ENCODE results near the gene PRG3.

DNA sequence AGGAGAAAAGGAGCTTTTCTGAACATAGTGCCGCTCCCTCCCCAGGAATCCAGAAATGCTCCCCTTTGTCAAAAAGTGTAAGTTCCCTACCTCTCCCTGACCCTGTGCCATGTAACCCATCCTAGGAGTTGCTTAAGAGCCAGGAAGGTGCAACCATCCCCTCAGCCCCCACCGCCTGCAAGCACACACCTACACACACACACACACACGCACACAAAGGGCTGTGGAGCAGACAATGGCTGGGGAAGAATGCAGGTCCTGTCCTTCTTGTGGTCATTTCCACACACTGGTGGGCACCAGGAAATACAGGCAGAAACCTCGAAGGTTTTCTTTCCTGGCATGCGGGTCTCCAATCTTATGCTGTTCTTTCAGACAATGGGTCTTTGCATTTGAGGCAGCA, 41.6 kb downstream of the PRG3 start:
- TF ChIP-seq SP5 (CRISPR knock-in tag; IDR thresholded peaks at IDR 0.05; ENCODE audit: borderline replicate concordance, low read depth) = no peak
- no peak for TF ChIP-seq TP53 (CRISPR knock-in tag; conservative IDR thresholded peaks at IDR 0.05)
- TF ChIP-seq, protein P1, sequence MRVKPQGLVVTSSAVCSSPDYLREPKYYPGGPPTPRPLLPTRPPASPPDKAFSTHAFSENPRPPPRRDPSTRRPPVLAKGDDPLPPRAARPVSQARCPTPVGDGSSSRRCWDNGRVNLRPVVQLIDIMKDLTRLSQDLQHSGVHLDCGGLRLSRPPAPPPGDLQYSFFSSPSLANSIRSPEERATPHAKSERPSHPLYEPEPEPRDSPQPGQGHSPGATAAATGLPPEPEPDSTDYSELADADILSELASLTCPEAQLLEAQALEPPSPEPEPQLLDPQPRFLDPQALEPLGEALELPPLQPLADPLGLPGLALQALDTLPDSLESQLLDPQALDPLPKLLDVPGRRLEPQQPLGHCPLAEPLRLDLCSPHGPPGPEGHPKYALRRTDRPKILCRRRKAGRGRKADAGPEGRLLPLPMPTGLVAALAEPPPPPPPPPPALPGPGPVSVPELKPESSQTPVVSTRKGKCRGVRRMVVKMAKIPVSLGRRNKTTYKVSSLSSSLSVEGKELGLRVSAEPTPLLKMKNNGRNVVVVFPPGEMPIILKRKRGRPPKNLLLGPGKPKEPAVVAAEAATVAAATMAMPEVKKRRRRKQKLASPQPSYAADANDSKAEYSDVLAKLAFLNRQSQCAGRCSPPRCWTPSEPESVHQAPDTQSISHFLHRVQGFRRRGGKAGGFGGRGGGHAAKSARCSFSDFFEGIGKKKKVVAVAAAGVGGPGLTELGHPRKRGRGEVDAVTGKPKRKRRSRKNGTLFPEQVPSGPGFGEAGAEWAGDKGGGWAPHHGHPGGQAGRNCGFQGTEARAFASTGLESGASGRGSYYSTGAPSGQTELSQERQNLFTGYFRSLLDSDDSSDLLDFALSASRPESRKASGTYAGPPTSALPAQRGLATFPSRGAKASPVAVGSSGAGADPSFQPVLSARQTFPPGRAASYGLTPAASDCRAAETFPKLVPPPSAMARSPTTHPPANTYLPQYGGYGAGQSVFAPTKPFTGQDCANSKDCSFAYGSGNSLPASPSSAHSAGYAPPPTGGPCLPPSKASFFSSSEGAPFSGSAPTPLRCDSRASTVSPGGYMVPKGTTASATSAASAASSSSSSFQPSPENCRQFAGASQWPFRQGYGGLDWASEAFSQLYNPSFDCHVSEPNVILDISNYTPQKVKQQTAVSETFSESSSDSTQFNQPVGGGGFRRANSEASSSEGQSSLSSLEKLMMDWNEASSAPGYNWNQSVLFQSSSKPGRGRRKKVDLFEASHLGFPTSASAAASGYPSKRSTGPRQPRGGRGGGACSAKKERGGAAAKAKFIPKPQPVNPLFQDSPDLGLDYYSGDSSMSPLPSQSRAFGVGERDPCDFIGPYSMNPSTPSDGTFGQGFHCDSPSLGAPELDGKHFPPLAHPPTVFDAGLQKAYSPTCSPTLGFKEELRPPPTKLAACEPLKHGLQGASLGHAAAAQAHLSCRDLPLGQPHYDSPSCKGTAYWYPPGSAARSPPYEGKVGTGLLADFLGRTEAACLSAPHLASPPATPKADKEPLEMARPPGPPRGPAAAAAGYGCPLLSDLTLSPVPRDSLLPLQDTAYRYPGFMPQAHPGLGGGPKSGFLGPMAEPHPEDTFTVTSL (CRISPR knock-in tag; IDR thresholded peaks at IDR 0.05; ENCODE audit: borderline replicate concordance) = no peak
- TF ChIP-seq ELF4 (CRISPR knock-in tag; IDR thresholded peaks at IDR 0.05; ENCODE audit: borderline replicate concordance) = no peak
- no peak for TF ChIP-seq POLR2A (IDR thresholded peaks at IDR 0.05; ENCODE audit: insufficient read depth in 1 of 2, low read depth in 2 of 2, low read length in 2 of 2)
- no peak for TF ChIP-seq ZNF124 (CRISPR knock-in tag; IDR thresholded peaks at IDR 0.05)
- TF ChIP-seq, protein P2, sequence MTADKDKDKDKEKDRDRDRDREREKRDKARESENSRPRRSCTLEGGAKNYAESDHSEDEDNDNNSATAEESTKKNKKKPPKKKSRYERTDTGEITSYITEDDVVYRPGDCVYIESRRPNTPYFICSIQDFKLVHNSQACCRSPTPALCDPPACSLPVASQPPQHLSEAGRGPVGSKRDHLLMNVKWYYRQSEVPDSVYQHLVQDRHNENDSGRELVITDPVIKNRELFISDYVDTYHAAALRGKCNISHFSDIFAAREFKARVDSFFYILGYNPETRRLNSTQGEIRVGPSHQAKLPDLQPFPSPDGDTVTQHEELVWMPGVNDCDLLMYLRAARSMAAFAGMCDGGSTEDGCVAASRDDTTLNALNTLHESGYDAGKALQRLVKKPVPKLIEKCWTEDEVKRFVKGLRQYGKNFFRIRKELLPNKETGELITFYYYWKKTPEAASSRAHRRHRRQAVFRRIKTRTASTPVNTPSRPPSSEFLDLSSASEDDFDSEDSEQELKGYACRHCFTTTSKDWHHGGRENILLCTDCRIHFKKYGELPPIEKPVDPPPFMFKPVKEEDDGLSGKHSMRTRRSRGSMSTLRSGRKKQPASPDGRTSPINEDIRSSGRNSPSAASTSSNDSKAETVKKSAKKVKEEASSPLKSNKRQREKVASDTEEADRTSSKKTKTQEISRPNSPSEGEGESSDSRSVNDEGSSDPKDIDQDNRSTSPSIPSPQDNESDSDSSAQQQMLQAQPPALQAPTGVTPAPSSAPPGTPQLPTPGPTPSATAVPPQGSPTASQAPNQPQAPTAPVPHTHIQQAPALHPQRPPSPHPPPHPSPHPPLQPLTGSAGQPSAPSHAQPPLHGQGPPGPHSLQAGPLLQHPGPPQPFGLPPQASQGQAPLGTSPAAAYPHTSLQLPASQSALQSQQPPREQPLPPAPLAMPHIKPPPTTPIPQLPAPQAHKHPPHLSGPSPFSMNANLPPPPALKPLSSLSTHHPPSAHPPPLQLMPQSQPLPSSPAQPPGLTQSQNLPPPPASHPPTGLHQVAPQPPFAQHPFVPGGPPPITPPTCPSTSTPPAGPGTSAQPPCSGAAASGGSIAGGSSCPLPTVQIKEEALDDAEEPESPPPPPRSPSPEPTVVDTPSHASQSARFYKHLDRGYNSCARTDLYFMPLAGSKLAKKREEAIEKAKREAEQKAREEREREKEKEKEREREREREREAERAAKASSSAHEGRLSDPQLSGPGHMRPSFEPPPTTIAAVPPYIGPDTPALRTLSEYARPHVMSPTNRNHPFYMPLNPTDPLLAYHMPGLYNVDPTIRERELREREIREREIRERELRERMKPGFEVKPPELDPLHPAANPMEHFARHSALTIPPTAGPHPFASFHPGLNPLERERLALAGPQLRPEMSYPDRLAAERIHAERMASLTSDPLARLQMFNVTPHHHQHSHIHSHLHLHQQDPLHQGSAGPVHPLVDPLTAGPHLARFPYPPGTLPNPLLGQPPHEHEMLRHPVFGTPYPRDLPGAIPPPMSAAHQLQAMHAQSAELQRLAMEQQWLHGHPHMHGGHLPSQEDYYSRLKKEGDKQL (CRISPR knock-in tag; IDR thresholded peaks at IDR 0.05; ENCODE audit: low read depth) = no peak
- TF ChIP-seq YY1 (IDR thresholded peaks at IDR 0.05; ENCODE audit: insufficient read depth, insufficient replicate concordance, low read depth, low read length) = no peak

Measured in HepG2 (cell line).